ENCODE results near the gene CASP4. TPM values are rescaled to one million over a fixed set of nuclear protein-coding genes. Genes with fewer than 3 reads are reported as not detected.
A peak's percentile ranks its signal among the peaks of the same experiment; 100 is the strongest.
"Not testable (repeated sequence)": the region's sequence is repeated elsewhere in the genome, so short reads cannot be mapped to it uniquely, and the experiment has no call there.

Gene CASP4
- total and polyA plus RNA-seq, 10 donors, result 98.1 to 309 (median 132) TPM

DNA sequence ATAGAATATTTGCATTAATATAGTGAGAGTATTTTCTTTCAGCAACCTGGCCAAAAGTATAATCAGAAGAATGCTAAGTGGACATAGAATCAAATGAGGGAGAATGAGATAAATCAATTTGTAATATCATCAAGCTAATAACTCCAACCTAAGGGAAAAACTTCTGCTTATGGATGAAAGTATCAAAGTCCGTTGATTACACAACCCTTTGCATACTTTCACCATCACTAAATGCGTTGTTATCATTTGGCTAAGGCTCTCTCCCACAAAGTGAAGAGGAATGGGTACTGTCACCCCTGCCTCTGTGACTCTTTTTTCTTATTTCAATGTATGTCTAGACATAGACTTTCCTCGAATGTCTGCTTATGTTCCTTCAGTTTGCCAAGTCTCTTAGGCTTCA is 16.4 kb upstream of the CASP4 start:
- DNase-seq, result no peak
- H3K4me3 ChIP-seq, result no peak overlapping the region
- 64 to 87% (median 82%) methylated on average over 3 of the region's 3 CpGs for WGBS, 5 donors
- TF ChIP-seq POLR2A (IDR thresholded peaks at IDR 0.05) (no peak), POLR2AphosphoS5 (IDR thresholded peaks at IDR 0.05) (no peak), CTCF (IDR thresholded peaks at IDR 0.05 in 8 of 11, conservative IDR thresholded peaks at IDR 0.05 in 3 of 11) (no peak)
- H3K9me3 ChIP-seq, result peaks cover 0 to 12% (median 7%) of the 10 kb centered on the region in 8 donors
- no peaks in the 10 kb centered on the region for H3K27me3 ChIP-seq (replicated peaks in 1 of 7)
- H3K36me3 ChIP-seq, result no peaks in the 10 kb centered on the region
- H3K27ac ChIP-seq, result no peak overlapping the region
- intact Hi-C loops (cut with DNase I; ENCODE audit: low total_unique reads), result no loop called here
- H3K4me1 ChIP-seq, result no peaks in the 10 kb centered on the region

DNA sequence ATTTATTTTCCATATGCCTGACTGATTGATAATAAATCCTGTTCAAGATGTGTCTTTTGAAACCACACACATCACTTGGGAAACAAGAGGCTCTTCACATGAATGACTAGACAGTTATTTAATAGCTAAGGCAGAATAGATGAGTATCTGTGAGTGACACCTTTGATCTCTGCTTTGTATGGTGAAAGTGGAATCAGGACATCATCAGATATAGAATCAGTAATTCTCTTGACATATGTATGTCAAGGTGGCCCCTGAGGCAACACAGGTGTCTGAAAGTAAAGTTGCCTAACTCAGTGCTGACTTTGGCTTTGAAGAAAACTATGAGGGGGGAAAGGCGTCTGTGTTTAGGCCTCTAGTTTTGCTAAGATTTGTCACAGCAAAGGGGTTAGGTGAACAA is 11.5 kb upstream of the CASP4 start:
- Histone ChIP-seq H3K4me3 (no peak overlapping the region), H3K9me3 (peaks cover 0 to 7% (median 3%) of the 10 kb centered on the region in 8 donors), H3K27ac (no peak overlapping the region), H3K4me1 (no peaks in the 10 kb centered on the region), H3K36me3 (no peaks in the 10 kb centered on the region), H3K27me3 (replicated peaks in 1 of 7) (no peaks in the 10 kb centered on the region)
- no peak for TF ChIP-seq CTCF (IDR thresholded peaks at IDR 0.05 in 8 of 11, conservative IDR thresholded peaks at IDR 0.05 in 3 of 11)
- no peak for TF ChIP-seq POLR2A (IDR thresholded peaks at IDR 0.05)
- TF ChIP-seq POLR2AphosphoS5 (IDR thresholded peaks at IDR 0.05), result no peak
- WGBS, 5 donors, result 84 to 96% (median 89%) methylated on average over 1 of the region's 1 CpG
- intact Hi-C loops (cut with DNase I; ENCODE audit: low total_unique reads), result no loop called here
- DNase-seq, result no peak

DNA sequence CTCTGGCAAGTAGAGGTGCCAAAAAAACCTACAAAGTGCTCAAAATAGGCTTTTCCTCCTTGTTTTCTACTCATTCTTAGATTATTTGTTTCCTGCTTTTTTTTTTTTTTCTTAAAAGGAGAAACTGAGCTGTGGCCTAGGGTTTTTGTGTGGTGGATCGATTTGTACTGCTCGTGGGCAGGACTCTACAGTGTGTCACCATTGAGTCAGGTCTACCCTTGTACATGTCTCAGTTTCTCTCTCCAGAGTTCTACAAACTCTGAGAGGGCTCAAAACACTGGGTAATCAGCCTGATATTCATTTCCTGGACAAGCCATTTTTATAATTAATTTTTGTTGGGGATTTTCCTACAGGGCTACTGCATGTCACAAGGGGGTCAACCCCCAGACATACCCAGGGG is 5.2 kb upstream of the CASP4 start:
- Histone ChIP-seq H3K27me3 (replicated peaks in 1 of 7) (no peaks in the 10 kb centered on the region), H3K9me3 (peaks cover 0 to 32% (median 28%) of the 10 kb centered on the region in 8 donors), H3K27ac (no peak overlapping the region), H3K4me1 (peaks cover 0 to 8% (median 7%) of the 10 kb centered on the region in 6 donors), H3K36me3 (no peaks in the 10 kb centered on the region), H3K4me3 (no peak overlapping the region)
- WGBS, 5 donors, result 80 to 92% (median 81%) methylated on average over 2 of the region's 2 CpGs
- no peak for TF ChIP-seq CTCF (IDR thresholded peaks at IDR 0.05 in 8 of 11, conservative IDR thresholded peaks at IDR 0.05 in 3 of 11)
- TF ChIP-seq POLR2A (IDR thresholded peaks at IDR 0.05), result no peak
- no peak for TF ChIP-seq POLR2AphosphoS5 (IDR thresholded peaks at IDR 0.05)
- DNase-seq, result no peak
- intact Hi-C loops (cut with DNase I; ENCODE audit: low total_unique reads), result no loop called here

DNA sequence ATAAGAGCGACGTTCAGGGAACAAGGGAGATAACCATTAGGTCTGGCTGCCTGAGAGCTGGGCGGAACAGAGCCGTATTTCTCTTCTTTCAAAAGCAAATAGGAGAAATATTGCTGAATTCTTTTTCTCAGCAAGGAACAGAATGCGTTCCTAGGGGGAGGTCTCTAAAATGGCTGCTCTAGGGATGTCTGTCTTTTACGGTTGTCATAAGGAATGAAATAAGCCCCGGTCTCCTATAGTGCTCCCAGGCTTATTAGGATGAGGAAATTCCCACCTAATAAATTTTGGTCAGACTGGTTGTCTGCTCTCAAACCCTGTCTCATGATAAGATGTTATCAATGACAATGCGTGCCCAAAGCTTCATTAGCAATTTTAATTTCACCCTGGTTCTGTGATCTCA is 4.5 kb upstream of the CASP4 start:
- H3K27ac ChIP-seq; H3K4me1 ChIP-seq; intact Hi-C loops (cut with DNase I; ENCODE audit: low total_unique reads); H3K27me3 ChIP-seq (replicated peaks in 1 of 7); DNase-seq; H3K36me3 ChIP-seq; H3K4me3 ChIP-seq: not testable (repeated sequence)
- H3K9me3 ChIP-seq, result peaks cover 0 to 32% (median 28%) of the 10 kb centered on the region in 8 donors
- WGBS, 5 donors, result 92 to 97% (median 96%) methylated on average over 8 of the region's 8 CpGs

DNA sequence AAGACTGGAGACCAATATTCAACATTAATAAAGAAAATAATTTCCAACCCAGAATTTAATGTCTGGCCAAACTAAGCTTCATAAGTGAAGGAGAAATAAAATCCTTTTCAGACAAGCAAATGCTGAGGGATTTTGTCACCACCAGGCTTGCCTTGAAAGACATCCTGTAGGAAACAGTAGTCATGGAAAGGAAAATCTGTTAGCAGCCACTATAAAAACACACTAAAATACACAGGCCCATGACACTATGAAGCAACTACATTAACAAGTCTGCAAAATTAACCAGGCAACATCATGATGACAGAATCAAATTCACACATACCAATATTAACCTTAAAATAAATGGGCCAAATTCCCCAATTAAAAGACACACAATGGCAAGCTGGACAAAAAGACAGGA is 2.4 kb upstream of the CASP4 start:
- peaks cover 16 to 26% (median 25%) of the 10 kb centered on the region in 6 donors for H3K4me1 ChIP-seq
- TF ChIP-seq CTCF (IDR thresholded peaks at IDR 0.05 in 8 of 11, conservative IDR thresholded peaks at IDR 0.05 in 3 of 11) (no peak), POLR2A (IDR thresholded peaks at IDR 0.05) (no peak), POLR2AphosphoS5 (IDR thresholded peaks at IDR 0.05) (no peak)
- intact Hi-C loops (cut with DNase I; ENCODE audit: low total_unique reads), result no loop called here
- H3K27me3 ChIP-seq (replicated peaks in 1 of 7), result no peaks in the 10 kb centered on the region
- peaks cover 0 to 4% (median 0%) of the 10 kb centered on the region in 6 donors for H3K36me3 ChIP-seq
- H3K27ac ChIP-seq, result peak overlapping the region in 1 of 8 donors; percentile 94
- no peak overlapping the region for H3K4me3 ChIP-seq
- DNase-seq, result no peak
- peaks cover 0 to 32% (median 28%) of the 10 kb centered on the region in 8 donors for H3K9me3 ChIP-seq
